ENCODE measurements around the gene CALHM1.
"Not testable (repeated sequence)": the region's sequence is repeated elsewhere in the genome, so short reads cannot be mapped to it uniquely, and the experiment has no call there.

The CALHM1 gene

DNA sequence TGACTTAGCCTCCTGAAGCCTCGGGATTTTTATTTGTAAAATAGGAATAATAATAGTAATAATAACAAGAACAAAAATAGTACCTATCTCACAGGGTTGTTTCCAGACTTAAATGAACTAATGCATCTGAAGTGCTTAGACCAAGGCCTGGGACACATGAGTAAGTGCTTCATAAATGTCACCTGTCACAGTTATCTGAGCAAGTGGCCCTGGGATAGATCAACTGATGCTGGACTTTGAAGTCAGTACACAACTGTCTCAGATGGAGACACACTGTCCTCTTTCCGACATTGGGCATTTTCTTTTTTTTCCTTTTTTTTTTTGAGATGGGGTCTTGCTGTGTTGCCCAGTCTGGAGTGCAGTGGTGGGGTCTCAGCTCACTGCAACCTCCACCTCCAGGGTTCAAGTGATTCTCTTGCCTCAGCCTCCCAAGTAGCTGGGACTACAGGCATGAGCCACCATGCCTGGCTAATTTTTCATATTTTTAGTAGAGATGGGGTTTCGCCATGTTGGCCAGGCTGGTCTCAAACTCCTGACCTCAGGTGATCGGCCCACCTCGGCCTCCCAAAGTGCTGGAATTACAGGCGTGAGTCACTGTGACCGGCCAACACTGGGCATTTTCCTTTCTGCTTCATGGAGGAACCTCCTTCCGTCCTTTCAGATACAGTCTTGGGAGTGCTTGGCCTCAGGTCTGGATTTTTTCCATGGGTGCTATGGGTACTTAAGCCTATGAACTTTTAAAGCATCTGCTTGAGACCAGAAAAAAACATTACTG, 28.1 kb upstream of the CALHM1 start:
- FAIRE-seq: not testable (repeated sequence)

DNA sequence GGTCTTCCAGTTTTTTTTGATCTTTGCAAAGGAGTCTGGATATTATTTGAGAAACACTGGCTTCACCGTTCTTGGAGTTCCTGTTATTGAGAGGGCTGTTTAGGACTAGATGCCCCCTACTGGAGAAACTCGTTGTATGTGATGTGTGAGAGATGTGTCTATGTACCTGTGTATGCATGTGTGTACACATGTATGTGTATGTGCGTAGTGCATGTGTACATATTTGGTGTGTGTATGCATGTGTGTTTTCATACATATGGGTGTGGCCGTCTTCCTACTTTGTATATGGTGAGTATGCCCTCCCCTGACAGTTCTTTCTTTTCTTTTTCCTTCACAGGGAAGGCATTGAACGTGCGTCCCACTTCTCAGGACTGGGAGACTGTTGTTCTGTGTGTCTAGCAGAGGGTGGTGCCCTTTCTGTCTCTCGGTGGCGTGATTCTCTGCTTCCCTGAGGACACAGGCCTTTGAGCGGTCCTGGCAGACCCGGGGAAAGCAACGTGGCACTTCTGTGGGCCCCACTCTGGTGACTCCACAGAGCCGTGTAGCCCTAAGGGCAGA, 23.4 kb upstream of the CALHM1 start:
- FAIRE-seq: peak; percentile 86

DNA sequence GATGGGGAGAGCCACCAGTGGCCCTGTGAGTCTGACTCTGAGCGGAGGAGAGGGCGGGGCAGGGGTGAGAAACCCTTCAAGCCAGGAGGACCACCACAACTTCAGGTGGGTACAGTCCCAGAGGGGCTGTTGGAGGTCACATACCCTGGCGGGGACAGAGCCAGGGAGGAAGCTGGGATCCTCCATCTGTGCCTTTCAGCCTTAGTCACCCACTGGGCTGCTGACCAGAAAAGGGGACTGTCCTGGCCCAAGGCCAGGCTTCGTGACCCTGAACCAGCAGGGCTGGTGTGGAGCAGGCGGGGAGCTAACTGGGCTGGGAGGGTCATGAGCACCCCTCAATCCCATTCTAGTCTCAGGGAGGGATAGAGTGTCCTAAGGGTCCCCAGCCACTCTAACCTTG, 21.8 kb upstream of the CALHM1 start:
- FAIRE-seq: no peak

GRCh38 chr10:103479135-103479534, 20.4 kb upstream of the CALHM1 start, which contains the start of gene CALHM3:
CALHM3 (minus strand) TSS chr10:103479240; CDS start chr10:103479032, 208 bp downstream.
- FAIRE-seq: no peak

DNA sequence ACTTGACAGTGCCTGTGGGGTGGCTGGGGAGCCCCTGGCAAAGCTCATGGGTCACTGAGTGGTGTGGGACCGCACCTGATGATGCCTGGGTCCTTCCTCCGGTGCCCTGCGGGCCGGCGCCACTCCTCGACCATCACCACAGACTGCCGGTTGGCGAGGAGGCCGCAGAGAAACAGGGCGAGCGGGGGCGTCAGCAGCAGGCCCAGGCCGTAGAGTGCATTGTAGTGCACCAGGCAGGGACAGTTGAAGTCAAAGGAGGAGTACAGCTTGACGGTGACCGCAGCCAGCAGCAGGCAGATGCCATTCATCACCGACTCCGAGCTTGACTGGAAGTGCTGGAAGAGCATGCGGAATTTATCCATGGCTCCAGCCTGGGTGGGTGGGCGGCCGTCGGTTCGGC, 20.0 kb upstream of the CALHM1 start:
- no peak for FAIRE-seq

GRCh38 chr10:103476046-103476768, 17.5 kb upstream of the CALHM1 start:
- FAIRE-seq: no peak

DNA sequence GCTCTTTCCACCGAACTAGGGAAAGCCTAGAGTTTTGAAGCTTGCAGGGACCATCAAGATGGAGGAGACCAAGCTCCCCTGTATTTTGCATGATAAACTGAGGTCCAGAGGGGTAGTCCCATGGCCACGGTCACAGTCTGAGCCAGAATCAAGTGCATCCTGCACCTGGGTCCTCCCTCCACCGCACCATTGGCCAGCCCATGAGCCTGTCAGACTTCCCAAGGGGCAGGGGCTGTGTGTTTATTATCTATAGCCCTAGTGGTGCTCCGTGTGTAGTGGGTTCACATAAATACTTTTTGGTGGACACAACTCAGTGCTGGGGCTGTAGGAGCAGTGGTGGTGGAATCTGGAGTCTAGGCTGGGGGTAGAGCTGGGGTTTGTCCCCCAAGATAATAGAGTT, 16.7 kb upstream of the CALHM1 start:
- FAIRE-seq: no peak

GRCh38 chr10:103474077-103474476, 15.4 kb upstream of the CALHM1 start:
- no peak for FAIRE-seq

GRCh38 chr10:103473261-103473671, 14.6 kb upstream of the CALHM1 start:
- FAIRE-seq: no peak

GRCh38 chr10:103472005-103472404, 13.3 kb upstream of the CALHM1 start:
- FAIRE-seq: no peak

GRCh38 chr10:103470761-103471653, 12.3 kb upstream of the CALHM1 start:
- FAIRE-seq: no peak

GRCh38 chr10:103469201-103469600, 10.5 kb upstream of the CALHM1 start:
- FAIRE-seq: no peak

GRCh38 chr10:103467406-103467805, 8.7 kb upstream of the CALHM1 start:
- no peak for FAIRE-seq

DNA sequence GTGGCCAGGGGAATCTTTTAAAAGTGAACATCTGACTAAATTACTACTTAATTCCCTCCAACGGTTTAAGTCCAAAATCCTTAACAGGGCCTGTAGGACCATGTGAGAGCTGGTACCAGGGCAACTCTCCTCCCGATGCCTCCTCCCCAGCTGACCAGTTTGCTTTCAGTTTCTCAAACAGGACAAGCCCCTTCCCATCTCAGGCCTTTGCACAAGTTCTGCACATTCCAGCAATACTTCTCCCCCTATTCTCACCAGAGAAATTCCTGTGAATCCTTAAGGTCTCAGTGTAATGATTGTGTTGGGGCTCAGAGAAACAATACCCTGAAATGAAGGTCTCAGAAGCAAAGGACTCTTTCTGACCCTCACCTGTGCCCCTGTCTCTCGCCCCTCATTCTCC, 8.0 kb upstream of the CALHM1 start:
- FAIRE-seq: no peak

DNA sequence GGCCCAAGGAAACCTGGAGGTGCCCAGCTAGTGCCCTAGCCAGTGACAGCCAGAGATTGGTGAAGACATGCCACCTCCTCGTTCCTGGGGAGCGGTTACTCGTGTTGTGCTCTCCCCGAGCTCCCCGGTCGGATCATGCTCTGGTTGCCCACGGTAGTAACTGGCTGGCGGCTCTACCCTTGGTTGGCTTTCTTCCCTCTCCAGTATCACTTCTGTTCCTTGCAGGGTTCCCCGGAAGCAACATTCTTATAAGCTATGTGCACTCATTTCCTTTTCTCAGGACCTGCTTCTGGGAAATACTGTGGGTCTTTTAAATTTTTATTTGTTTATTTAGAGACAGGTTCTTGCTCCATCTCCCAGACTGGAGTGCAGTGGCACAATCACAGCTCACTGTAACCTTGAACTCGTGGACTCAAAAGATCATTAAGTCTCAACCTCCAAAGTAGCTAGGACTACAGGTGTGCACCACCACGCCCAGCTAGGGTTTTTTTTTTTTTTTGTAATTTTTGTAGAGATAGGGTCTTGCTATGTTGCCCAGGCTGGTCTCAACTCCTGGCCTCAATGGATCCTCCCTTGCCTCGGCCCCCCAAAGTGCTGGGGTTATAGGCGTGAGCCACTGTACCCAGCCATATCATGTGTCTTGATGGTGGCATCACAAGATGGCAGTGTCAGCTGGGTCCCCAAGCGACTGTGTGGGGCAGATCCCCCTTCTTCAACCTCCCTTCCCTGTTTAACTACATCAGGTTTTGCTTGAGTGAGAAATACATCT, 6.9 kb upstream of the CALHM1 start:
- FAIRE-seq: no peak

DNA sequence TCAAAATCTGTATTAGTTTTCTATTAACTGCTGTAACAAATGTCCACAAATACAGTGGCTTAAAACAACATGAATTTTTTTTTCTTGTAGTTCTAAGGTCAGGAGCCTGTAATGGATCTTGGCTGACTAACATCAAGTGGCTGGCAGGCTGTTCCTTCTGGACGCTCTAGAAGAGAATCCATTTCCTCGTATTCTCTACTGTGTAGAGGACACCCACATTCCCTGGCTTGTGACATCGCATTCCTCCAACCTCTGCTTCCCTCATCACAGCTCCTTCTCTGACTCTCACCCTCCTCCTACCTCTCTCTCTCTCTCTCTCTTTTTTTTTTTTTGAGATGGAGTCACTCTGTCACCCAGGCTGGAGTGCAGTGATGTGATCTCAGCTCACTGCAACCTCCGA, 4.8 kb upstream of the CALHM1 start:
- FAIRE-seq: no peak

- FAIRE-seq: no peak
Observed at GRCh38 chr10:103459615-103460014, 915 bp upstream of the CALHM1 start.

GRCh38 chr10:103457896-103458583, 660 bp downstream of the CALHM1 start:
- no peak for FAIRE-seq

GRCh38 chr10:103457176-103457712, 1.5 kb downstream of the CALHM1 start:
- no peak for FAIRE-seq

DNA sequence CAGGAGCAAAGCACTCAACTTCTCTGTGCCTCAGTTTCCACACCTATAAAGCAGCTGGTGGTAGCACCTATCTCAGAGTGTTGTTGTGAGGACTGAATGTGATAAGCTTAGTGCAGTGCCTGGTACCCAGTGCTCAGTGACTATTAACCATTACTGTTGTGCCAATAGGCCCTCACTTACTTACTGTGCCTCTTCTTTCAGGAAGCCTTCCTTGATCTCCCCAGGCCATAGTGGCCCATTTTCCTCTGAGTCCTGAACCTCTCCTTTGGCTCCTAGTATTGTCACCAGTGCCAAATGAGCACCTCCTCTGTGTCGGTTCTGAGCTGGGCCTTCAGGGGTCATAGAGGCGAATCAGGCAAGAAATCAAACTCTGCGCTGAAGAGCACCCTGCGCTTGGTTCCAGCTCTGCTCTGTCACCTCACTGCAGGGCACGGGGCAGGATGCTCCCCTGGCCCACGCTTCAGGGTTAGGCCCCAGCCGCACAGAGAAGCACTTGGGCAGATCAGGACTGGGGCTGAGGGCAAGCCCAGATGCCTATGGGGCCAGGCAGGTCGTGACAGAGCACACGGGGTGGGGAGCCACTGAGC, 2.5 kb downstream of the CALHM1 start:
- FAIRE-seq: no peak

DNA sequence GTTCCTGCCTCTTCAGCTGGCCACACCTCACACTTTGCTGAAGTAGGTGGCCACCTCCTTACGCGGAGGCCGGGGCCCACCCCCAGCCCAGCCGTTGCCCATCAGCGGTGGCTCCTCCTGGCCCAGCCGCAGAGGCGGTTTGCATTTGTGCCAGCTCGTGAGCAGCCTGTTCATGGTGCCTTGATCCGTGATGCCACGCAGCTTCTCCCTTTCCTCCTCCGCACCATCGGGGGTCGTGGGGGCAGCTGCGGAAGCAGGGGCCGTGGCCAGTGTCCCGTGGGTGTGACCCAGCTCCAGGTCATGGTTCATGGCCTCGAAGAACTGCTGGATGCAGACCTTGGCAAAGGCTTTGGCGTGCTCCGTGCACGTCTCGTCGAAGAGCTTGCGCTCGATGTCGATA, 3.5 kb downstream of the CALHM1 start:
- FAIRE-seq: no peak

All from A204.1 (cell line).